HepG2 (cell line): ENCODE data around the gene CST3. TPM values are rescaled to one million over a fixed set of nuclear protein-coding genes. Genes with fewer than 3 reads are reported as not detected.

Experiments used
- ATF2 ChIP-seq: sonication (generic); formaldehyde crosslinking; IDR thresholded peaks from 2 replicates; pipeline ENCODE4 v1.4.0; 2020; ENCODE audit warnings: missing genetic modification reagents
- CBX2 ChIP-seq, 2 experiments: fragments of 200-600 bp in 1 of 2; sonication (generic); formaldehyde crosslinking in 1 of 2; IDR thresholded peaks; 2 replicates each; pipeline versions ENCODE4 v1.7.0 to v1.8.1; 2018 to 2022; ENCODE audit warnings: low read depth in 2 of 2, low read length in 1 of 2, mild to moderate bottlenecking in 1 of 2, missing genetic modification reagents in 1 of 2
- ETV6 ChIP-seq: sonication (generic); formaldehyde crosslinking; conservative IDR thresholded peaks from 2 replicates; pipeline ENCODE4 v1.4.0; 2020; ENCODE audit warnings: missing genetic modification reagents
- FOXK1 ChIP-seq: sonication (generic); formaldehyde crosslinking; IDR thresholded peaks from 2 replicates; pipeline ENCODE4 v1.4.0; 2020; ENCODE audit warnings: low read depth, missing genetic modification reagents, borderline replicate concordance
- HMG20B ChIP-seq: conservative IDR thresholded peaks from 2 replicates; pipeline ENCODE4 v1.6.1; 2016; ENCODE audit warnings: missing genetic modification reagents, missing compliant biosample characterization
- KIAA2018 ChIP-seq: sonication (generic); formaldehyde crosslinking; IDR thresholded peaks from 2 replicates; pipeline ENCODE4 v1.5.0; 2020; ENCODE audit warnings: mild to moderate bottlenecking, missing genetic modification reagents, borderline replicate concordance
- MIER2 ChIP-seq: IDR thresholded peaks from 2 replicates; pipeline ENCODE4 v1.6.1; 2016; ENCODE audit warnings: missing biosample characterization, missing genetic modification reagents
- NFE2L2 ChIP-seq: fragments of 150-350 bp; IDR thresholded peaks from 2 replicates; pipeline ENCODE4 v1.6.1; 2014; ENCODE audit warnings: low read length
- SNRNP70 ChIP-seq: fragments of 200-400 bp; formaldehyde crosslinking; IDR thresholded peaks from 2 replicates; pipeline ENCODE4 v1.6.1; 2017; ENCODE audit warnings: mild to moderate bottlenecking, low read depth, low read length, moderate library complexity
- SUZ12 ChIP-seq: fragments of 150-350 bp; IDR thresholded peaks from 2 replicates; pipeline ENCODE4 v1.6.1; 2014; ENCODE audit warnings: low read depth, low read length
- ZBTB3 ChIP-seq: sonication (generic); formaldehyde crosslinking; IDR thresholded peaks from 2 replicates; pipeline ENCODE4 v1.4.0; 2020; ENCODE audit warnings: low read depth, mild to moderate bottlenecking, moderate library complexity, missing genetic modification reagents, borderline replicate concordance
- ZNF589 ChIP-seq: sonication (generic); formaldehyde crosslinking; conservative IDR thresholded peaks from 2 replicates; pipeline ENCODE4 v1.8.0; 2022; ENCODE audit warnings: mild to moderate bottlenecking, moderate library complexity, missing genetic modification reagents
- ZNF597 ChIP-seq: sonication (generic); formaldehyde crosslinking; IDR thresholded peaks from 2 replicates; pipeline ENCODE4 v1.5.0; 2020; ENCODE audit warnings: missing genetic modification reagents
- ZNF616 ChIP-seq: sonication (generic); formaldehyde crosslinking; IDR thresholded peaks from 2 replicates; pipeline ENCODE4 v1.5.0; 2020; ENCODE audit warnings: low read depth, mild to moderate bottlenecking, missing genetic modification reagents
- ZSCAN9 ChIP-seq: IDR thresholded peaks from 2 replicates; pipeline ENCODE4 v1.6.1; 2016; ENCODE audit warnings: borderline replicate concordance
- polyA plus RNA-seq, 8 experiments: library from polyadenylated mRNA; depleted of rRNA in 3 of 8; stranded (reverse) in 7 of 8; unstranded in 1 of 8; fragments of >200 nt; fragmentation: Illumina TruSeq in 4 of 8; extraction: Trizol in 4 of 8; gene quantifications; 2 replicates each; pipeline versions ENCODE4 v1.2.1 to v1.2.3, GENCODE V29; 2011 to 2016; ENCODE audit warnings: low read depth in 4 of 8, missing spikeins in 1 of 8, mixed read lengths in 1 of 8; ENCODE audit not compliant: insufficient read depth in 1 of 8
- total RNA-seq, 5 experiments: library from RNA; depleted of rRNA; stranded (reverse); fragments of >200 nt; fragmentation: Illumina TruSeq; extraction: Trizol; gene quantifications; 2 replicates each; pipeline ENCODE4 v1.2.3, GENCODE V29; 2016; ENCODE audit warnings: low read depth in 1 of 5

The CST3 gene
- total and polyA plus RNA-seq, 2 of the 13 experiments (the other 11 are each of a cell fraction or from before 2014, with no cell fraction given) = 690 to 1,005 TPM

GRCh38 chr20:23637282-23638221 is at the start of gene CST3 (continued):
- TF ChIP-seq SNRNP70 (no peak), ATF2 (0 out of 2 replicates have a peak, but pooled peaks have one; percentile 20), SUZ12 (no peak), MIER2 (CRISPR knock-in tag) (no peak), HMG20B (0 out of 2 replicates have a peak, but pooled peaks have one; percentile 40), FOXK1 (CRISPR knock-in tag) (peak; percentile 41; the same call in 1 of the 2 replicates), ZBTB3 (CRISPR knock-in tag) (no peak), ZNF616 (CRISPR knock-in tag) (peak; percentile 77; the same call in 1 of the 2 replicates), NFE2L2 (no peak), ZNF589 (peak; percentile 90), ZNF597 (CRISPR knock-in tag) (0 out of 2 replicates have a peak, but pooled peaks have one; percentile 63), ETV6 (CRISPR knock-in tag) (peak; percentile 90), CBX2 (IDR thresholded peaks at IDR 0.05; ENCODE audit: low read depth, low read length) (no peak), CBX2 (CRISPR knock-in tag; IDR thresholded peaks at IDR 0.05; ENCODE audit: low read depth) (peak; percentile 80; the same call in 1 of the 2 replicates), ZSCAN9 (CRISPR knock-in tag) (no peak), KIAA2018 (CRISPR knock-in tag) (peak; percentile 61; the same call in 1 of the 2 replicates)
